HEK293 (cell line): ENCODE results near the gene CDH12.

Experiments used
- CTCF ChIA-PET: fragments of 350-600 bp; formaldehyde crosslinking; extraction: SDS; loops from one replicate; lab custom pipeline; 2021; ENCODE audit warnings: antibody characterized with exemption; lab: Yijun Ruan, JAX
- POLR2A ChIA-PET: fragments of 300-600 bp; formaldehyde crosslinking; extraction: SDS; loops from one replicate; lab custom pipeline; 2020; ENCODE audit warnings: antibody characterized with exemption, inconsistent platforms; lab: Yijun Ruan, JAX
- H3K27ac ChIP-seq: fragments of 200-500 bp; sonication (Bioruptor generic); 2 replicates; pipeline ENCODE4 v1.5.1; 2014; ENCODE audit warnings: low read depth, low read length, control low read depth, inconsistent platforms; ENCODE audit errors: extremely low read depth
- H3K36me3 ChIP-seq, 2 experiments: fragments of 200-500 bp in 1 of 2; sonication (Bioruptor generic) in 1 of 2; 1 replicate in 1 of 2; 2 replicates in 1 of 2; pipeline ENCODE4 v1.5.1; 2014 to 2017; ENCODE audit warnings: inconsistent platforms in 2 of 2, low read length in 2 of 2; ENCODE audit not compliant: control insufficient read depth in 2 of 2, insufficient read depth in 1 of 2
- H3K4me1 ChIP-seq: fragments of 200-500 bp; sonication (Bioruptor generic); 2 replicates; pipeline ENCODE4 v1.5.1; 2014; ENCODE audit warnings: mild to moderate bottlenecking, low read length, inconsistent platforms; ENCODE audit not compliant: control insufficient read depth, insufficient read depth
- H3K4me3 ChIP-seq: 2 replicates; pipeline ENCODE4 v1.5.1; 2011; ENCODE audit warnings: low read depth, mild to moderate bottlenecking, control low read depth, low read length, moderate library complexity
- H3K9me3 ChIP-seq: fragments of 200-500 bp; sonication (Bioruptor generic); 2 replicates; pipeline ENCODE4 v1.5.1; 2014; ENCODE audit warnings: low read depth, low read length, inconsistent platforms; ENCODE audit not compliant: control insufficient read depth, insufficient read depth
- BCL11A ChIP-seq: fragments of 450-650 bp; formaldehyde crosslinking; IDR thresholded peaks from 2 replicates; pipeline ENCODE4 v1.5.1; 2016; ENCODE audit warnings: low read depth, missing biosample characterization, missing genetic modification characterization
- GFI1B ChIP-seq: fragments of 450-650 bp; formaldehyde crosslinking; IDR thresholded peaks from 2 replicates; pipeline ENCODE4 v1.5.1; 2016; ENCODE audit warnings: missing biosample characterization, missing genetic modification characterization
- KLF17 ChIP-seq: fragments of 450-650 bp; formaldehyde crosslinking; IDR thresholded peaks from 2 replicates; pipeline ENCODE4 v1.5.1; 2016; ENCODE audit warnings: missing biosample characterization, missing genetic modification characterization
- OVOL3 ChIP-seq: fragments of 450-650 bp; formaldehyde crosslinking; IDR thresholded peaks from 2 replicates; pipeline ENCODE4 v1.5.1; 2016; ENCODE audit warnings: missing biosample characterization, missing genetic modification characterization
- PBX3 ChIP-seq: sonication (generic); formaldehyde crosslinking; IDR thresholded peaks from 2 replicates; pipeline ENCODE4 v1.8.1; 2022; ENCODE audit warnings: mild to moderate bottlenecking, moderate library complexity, missing genetic modification reagents
- PRDM10 ChIP-seq: fragments of 450-650 bp; formaldehyde crosslinking; IDR thresholded peaks from 2 replicates; pipeline ENCODE4 v1.5.1; 2016; ENCODE audit warnings: missing biosample characterization, missing genetic modification characterization
- RBAK ChIP-seq: fragments of 450-650 bp; formaldehyde crosslinking; IDR thresholded peaks from 2 replicates; pipeline ENCODE4 v1.5.1; 2016; ENCODE audit warnings: missing biosample characterization, missing genetic modification characterization
- SCRT2 ChIP-seq: fragments of 450-650 bp; formaldehyde crosslinking; IDR thresholded peaks from 2 replicates; pipeline ENCODE4 v1.5.1; 2016; ENCODE audit warnings: missing biosample characterization, missing genetic modification characterization
- YY1 ChIP-seq: fragments of 450-650 bp; formaldehyde crosslinking; IDR thresholded peaks from 2 replicates; pipeline ENCODE4 v1.5.1; 2018; ENCODE audit warnings: missing biosample characterization, missing genetic modification characterization
- ZBTB20 ChIP-seq: fragments of 450-650 bp; formaldehyde crosslinking; IDR thresholded peaks from 2 replicates; pipeline ENCODE4 v1.5.1; 2016; ENCODE audit warnings: missing biosample characterization, missing genetic modification characterization
- ZNF133 ChIP-seq: fragments of 450-650 bp; formaldehyde crosslinking; IDR thresholded peaks from 2 replicates; pipeline ENCODE4 v1.5.1; 2016; ENCODE audit warnings: missing biosample characterization, missing genetic modification characterization
- ZNF248 ChIP-seq: fragments of 450-650 bp; formaldehyde crosslinking; IDR thresholded peaks from 2 replicates; pipeline ENCODE4 v1.5.1; 2017; ENCODE audit warnings: missing biosample characterization, missing genetic modification characterization
- ZNF280C ChIP-seq: fragments of 450-650 bp; formaldehyde crosslinking; IDR thresholded peaks from 2 replicates; pipeline ENCODE4 v1.5.1; 2016; ENCODE audit warnings: missing biosample characterization, missing genetic modification characterization
- ZNF311 ChIP-seq: fragments of 450-650 bp; formaldehyde crosslinking; IDR thresholded peaks from 2 replicates; pipeline ENCODE4 v1.5.1; 2017; ENCODE audit warnings: missing biosample characterization, missing genetic modification characterization, borderline replicate concordance
- ZNF324 ChIP-seq: fragments of 450-650 bp; formaldehyde crosslinking; IDR thresholded peaks from 2 replicates; pipeline ENCODE4 v1.5.1; 2016; ENCODE audit warnings: missing biosample characterization, missing genetic modification characterization
- ZNF423 ChIP-seq: fragments of 450-650 bp; formaldehyde crosslinking; IDR thresholded peaks from 2 replicates; pipeline ENCODE4 v1.5.1; 2016; ENCODE audit warnings: missing biosample characterization, missing genetic modification characterization
- ZNF449 ChIP-seq: fragments of 450-650 bp; formaldehyde crosslinking; IDR thresholded peaks from 2 replicates; pipeline ENCODE4 v1.5.1; 2017; ENCODE audit warnings: missing biosample characterization, mild to moderate bottlenecking, missing genetic modification characterization, moderate library complexity
- ZNF555 ChIP-seq: fragments of 450-650 bp; formaldehyde crosslinking; conservative IDR thresholded peaks from 2 replicates; pipeline ENCODE4 v1.5.1; 2017; ENCODE audit warnings: missing biosample characterization, mild to moderate bottlenecking, missing genetic modification characterization, inconsistent platforms
- ZNF621 ChIP-seq: fragments of 450-650 bp; formaldehyde crosslinking; IDR thresholded peaks from 2 replicates; pipeline ENCODE4 v1.5.1; 2017; ENCODE audit warnings: missing biosample characterization, missing genetic modification characterization
- ZNF664 ChIP-seq: fragments of 450-650 bp; formaldehyde crosslinking; IDR thresholded peaks from 2 replicates; pipeline ENCODE4 v1.5.1; 2016; ENCODE audit warnings: missing biosample characterization, missing genetic modification characterization
- ZNF692 ChIP-seq: fragments of 450-650 bp; formaldehyde crosslinking; IDR thresholded peaks from 2 replicates; pipeline ENCODE4 v1.5.1; 2016; ENCODE audit warnings: missing biosample characterization, missing genetic modification characterization
- ZNF701 ChIP-seq: fragments of 450-650 bp; formaldehyde crosslinking; IDR thresholded peaks from 2 replicates; pipeline ENCODE4 v1.5.1; 2016; ENCODE audit warnings: missing biosample characterization, missing genetic modification characterization
- ZNF776 ChIP-seq: fragments of 450-650 bp; formaldehyde crosslinking; IDR thresholded peaks from 2 replicates; pipeline ENCODE4 v1.5.0; 2017; ENCODE audit warnings: missing biosample characterization, missing genetic modification characterization, borderline replicate concordance
- ZNF792 ChIP-seq: fragments of 450-650 bp; formaldehyde crosslinking; IDR thresholded peaks from 2 replicates; pipeline ENCODE4 v1.5.1; 2016; ENCODE audit warnings: missing biosample characterization, missing genetic modification characterization
- ZXDB ChIP-seq: fragments of 450-650 bp; formaldehyde crosslinking; IDR thresholded peaks from 2 replicates; pipeline ENCODE4 v1.5.1; 2016; ENCODE audit warnings: missing biosample characterization, missing genetic modification characterization

CDH12 gene

GRCh38 chr5:22079566-22079965 is 773.6 kb downstream of the CDH12 start:
- TF ChIP-seq ZNF621 = no peak
- no peak for TF ChIP-seq ZNF792
- TF ChIP-seq YY1 (tag by site-specific recombination) = no peak
- no peak for TF ChIP-seq OVOL3 (tag by site-specific recombination)
- TF ChIP-seq ZNF280C = no peak
- no peak for TF ChIP-seq ZNF248 (tag by site-specific recombination)
- no peak for TF ChIP-seq ZNF664 (tag by site-specific recombination)
- TF ChIP-seq ZNF555 (tag by site-specific recombination) = no peak
- TF ChIP-seq ZNF701 (tag by site-specific recombination) = no peak
- TF ChIP-seq ZBTB20 (tag by site-specific recombination) = no peak
- TF ChIP-seq KLF17 (tag by site-specific recombination) = no peak
- TF ChIP-seq BCL11A (tag by site-specific recombination) = no peak
- no peak for TF ChIP-seq RBAK (tag by site-specific recombination)
- no peak for TF ChIP-seq ZNF776 (tag by site-specific recombination)
- TF ChIP-seq PBX3 (CRISPR knock-in tag) = no peak
- no peak for TF ChIP-seq PRDM10 (tag by site-specific recombination)
- no peak for TF ChIP-seq SCRT2 (tag by site-specific recombination)
- TF ChIP-seq ZNF324 = no peak
- TF ChIP-seq, all 188 proteins: peak for 0
- H3K36me3 ChIP-seq = no peaks in the 10 kb centered on the region
- ChIA-PET CTCF (no interaction called here), POLR2A (no interaction called here)
- no peak overlapping the region for H3K27ac ChIP-seq
- H3K4me3 ChIP-seq = no peak overlapping the region
- H3K4me1 ChIP-seq = no peaks in the 10 kb centered on the region
- H3K9me3 ChIP-seq = no peaks in the 10 kb centered on the region

GRCh38 chr5:22079002-22079401 is 774.1 kb downstream of the CDH12 start:
- CTCF ChIA-PET = no interaction called here
- no peaks in the 10 kb centered on the region for H3K9me3 ChIP-seq
- TF ChIP-seq ZNF311 (tag by site-specific recombination) (no peak), ZXDB (tag by site-specific recombination) (no peak), ZNF423 (no peak), ZNF692 (tag by site-specific recombination) (no peak), ZNF133 (tag by site-specific recombination) (no peak), YY1 (tag by site-specific recombination) (no peak), GFI1B (tag by site-specific recombination) (no peak), ZNF449 (tag by site-specific recombination) (no peak)

More at GRCh38 chr5:22079002-22079401, 774.1 kb downstream of the CDH12 start:
- Histone ChIP-seq H3K27ac (no peak overlapping the region), H3K4me1 (no peaks in the 10 kb centered on the region), H3K4me3 (no peak overlapping the region), H3K36me3 (no peaks in the 10 kb centered on the region)
- POLR2A ChIA-PET = no interaction called here
